Neural progenitor cell (in vitro differentiated cells): ENCODE data around the gene KIRREL3. TPM values are rescaled to one million over a fixed set of nuclear protein-coding genes. Genes with fewer than 3 reads are reported as not detected.

ENCODE experiments used
- DNase-seq: peaks from one replicate; pipeline ENCODE4 v3.0.0-alpha.2; 2016; ENCODE audit warnings: low spot score
- H2AFZ ChIP-seq: fragments of 200-600 bp; sonication (generic); replicated peaks from 2 replicates; pipeline ENCODE4 v1.6.1; 2016; ENCODE audit warnings: antibody characterized with exemption
- H3F3A ChIP-seq: fragments of 200-600 bp; sonication (generic); 2 replicates; pipeline ENCODE4 v1.6.1; 2016; ENCODE audit warnings: antibody characterized with exemption, low read depth
- H3K27ac ChIP-seq: fragments of 200-600 bp; sonication (generic); 2 replicates; pipeline ENCODE4 v1.5.1; 2016; ENCODE audit warnings: mild to moderate bottlenecking
- H3K27me3 ChIP-seq: fragments of 200-600 bp; sonication (generic); 2 replicates; pipeline ENCODE4 v1.6.1; 2016; ENCODE audit warnings: mild to moderate bottlenecking, moderate library complexity
- H3K36me3 ChIP-seq: fragments of 200-600 bp; sonication (generic); 2 replicates; pipeline ENCODE4 v1.5.1; 2016
- H3K4me1 ChIP-seq: fragments of 200-600 bp; sonication (generic); 2 replicates; pipeline ENCODE4 v1.6.1; 2016; ENCODE audit warnings: mixed run types
- H3K4me2 ChIP-seq: fragments of 200-600 bp; sonication (generic); 2 replicates; pipeline ENCODE4 v1.6.1; 2016
- H3K4me3 ChIP-seq: fragments of 200-600 bp; sonication (generic); 2 replicates; pipeline ENCODE4 v1.5.1; 2016
- H3K79me2 ChIP-seq: fragments of 200-600 bp; sonication (generic); 2 replicates; pipeline ENCODE4 v1.6.1; 2016; ENCODE audit warnings: low read depth
- H3K9ac ChIP-seq: fragments of 200-600 bp; sonication (generic); 2 replicates; pipeline ENCODE4 v1.6.1; 2016
- H3K9me3 ChIP-seq: fragments of 200-600 bp; sonication (generic); 2 replicates; pipeline ENCODE4 v1.5.1; 2016; ENCODE audit warnings: low read depth
- H4K20me1 ChIP-seq: fragments of 200-600 bp; sonication (generic); 2 replicates; pipeline ENCODE4 v1.6.1; 2016; ENCODE audit warnings: low read depth
- H3K27ac Mint-ChIP-seq: 3 replicates; pipeline ENCODE4 v1.8.0; 2021; ENCODE audit warnings: mixed read lengths
- H3K27me3 Mint-ChIP-seq: 2 replicates; pipeline ENCODE4 v1.8.0; 2022; ENCODE audit warnings: low read depth, mild to moderate bottlenecking, inconsistent platforms, moderate library complexity, mixed read lengths; ENCODE audit not compliant: insufficient read depth
- H3K36me3 Mint-ChIP-seq: 3 replicates; pipeline ENCODE4 v1.8.0; 2021; ENCODE audit warnings: mixed read lengths
- H3K4me1 Mint-ChIP-seq: 3 replicates; pipeline ENCODE4 v1.8.0; 2021; ENCODE audit warnings: mixed read lengths
- H3K4me3 Mint-ChIP-seq: 3 replicates; pipeline ENCODE4 v1.8.0; 2021; ENCODE audit warnings: mild to moderate bottlenecking, moderate library complexity, mixed read lengths
- H3K9me3 Mint-ChIP-seq: 3 replicates; pipeline ENCODE4 v1.8.0; 2020; ENCODE audit warnings: mixed read lengths
- EZH2 ChIP-seq: fragments of 200-600 bp; sonication (generic); IDR thresholded peaks from 2 replicates; pipeline ENCODE4 v1.6.1; 2017; ENCODE audit warnings: antibody characterized with exemption, mild to moderate bottlenecking, moderate library complexity
- EZH2phosphoT487 ChIP-seq: fragments of 200-600 bp; sonication (generic); IDR thresholded peaks from 2 replicates; pipeline ENCODE4 v1.6.1; 2017; ENCODE audit warnings: antibody characterized with exemption
- total RNA-seq: library from RNA; depleted of rRNA; stranded (reverse); fragments of >200 nt; gene quantifications from 2 replicates; pipeline ENCODE4 v1.2.3, GENCODE V29; 2015; ENCODE audit warnings: low replicate concordance
- TF ChIP-seq, protein P1 (sequence below): fragments of 200-600 bp; sonication (generic); IDR thresholded peaks from 2 replicates; pipeline ENCODE4 v1.5.1; 2017; ENCODE audit warnings: antibody characterized with exemption, mild to moderate bottlenecking

The KIRREL3 gene
- total RNA-seq, 1 donor from 2014 or later = 1.1 TPM

DNA sequence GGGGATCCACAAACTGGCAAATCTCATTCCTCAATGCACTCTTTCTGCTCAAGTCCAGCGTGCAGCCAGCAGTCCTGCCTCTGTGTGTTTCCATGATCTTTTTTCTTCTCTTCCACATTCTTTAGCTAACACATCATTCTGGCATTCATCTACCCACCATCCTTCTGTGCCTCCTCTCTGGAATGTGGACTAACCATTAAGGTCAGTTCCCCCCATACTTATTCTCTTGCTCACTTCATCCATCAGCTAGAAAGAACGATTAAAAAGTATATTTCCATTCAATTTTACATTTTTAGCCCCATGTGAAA, 7.8 kb downstream of the KIRREL3 start:
- Histone ChIP-seq H3K27me3 (peaks cover 25% of the 10 kb centered on the region), H3K79me2 (no peaks in the 10 kb centered on the region), H3K9me3 (no peaks in the 10 kb centered on the region), H3K27ac (no peak overlapping the region), H3F3A (no peaks in the 10 kb centered on the region), H4K20me1 (no peaks in the 10 kb centered on the region), H3K4me2 (no peak overlapping the region), H3K4me1 (peaks cover 6% of the 10 kb centered on the region), H2AFZ (no peak overlapping the region), H3K36me3 (no peaks in the 10 kb centered on the region), H3K4me3 (no peak overlapping the region), H3K9ac (no peak overlapping the region)
- Mint-ChIP-seq H3K27ac (no peak overlapping the region), H3K4me1 (peaks cover 47% of the 10 kb centered on the region), H3K27me3 (peaks cover 6% of the 10 kb centered on the region), H3K36me3 (no peaks in the 10 kb centered on the region), H3K9me3 (no peaks in the 10 kb centered on the region), H3K4me3 (no peak overlapping the region)
- TF ChIP-seq, protein P1, sequence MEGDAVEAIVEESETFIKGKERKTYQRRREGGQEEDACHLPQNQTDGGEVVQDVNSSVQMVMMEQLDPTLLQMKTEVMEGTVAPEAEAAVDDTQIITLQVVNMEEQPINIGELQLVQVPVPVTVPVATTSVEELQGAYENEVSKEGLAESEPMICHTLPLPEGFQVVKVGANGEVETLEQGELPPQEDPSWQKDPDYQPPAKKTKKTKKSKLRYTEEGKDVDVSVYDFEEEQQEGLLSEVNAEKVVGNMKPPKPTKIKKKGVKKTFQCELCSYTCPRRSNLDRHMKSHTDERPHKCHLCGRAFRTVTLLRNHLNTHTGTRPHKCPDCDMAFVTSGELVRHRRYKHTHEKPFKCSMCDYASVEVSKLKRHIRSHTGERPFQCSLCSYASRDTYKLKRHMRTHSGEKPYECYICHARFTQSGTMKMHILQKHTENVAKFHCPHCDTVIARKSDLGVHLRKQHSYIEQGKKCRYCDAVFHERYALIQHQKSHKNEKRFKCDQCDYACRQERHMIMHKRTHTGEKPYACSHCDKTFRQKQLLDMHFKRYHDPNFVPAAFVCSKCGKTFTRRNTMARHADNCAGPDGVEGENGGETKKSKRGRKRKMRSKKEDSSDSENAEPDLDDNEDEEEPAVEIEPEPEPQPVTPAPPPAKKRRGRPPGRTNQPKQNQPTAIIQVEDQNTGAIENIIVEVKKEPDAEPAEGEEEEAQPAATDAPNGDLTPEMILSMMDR = no peak
- TF ChIP-seq EZH2phosphoT487 (no peak), EZH2 (no peak)
- no peak for DNase-seq

DNA sequence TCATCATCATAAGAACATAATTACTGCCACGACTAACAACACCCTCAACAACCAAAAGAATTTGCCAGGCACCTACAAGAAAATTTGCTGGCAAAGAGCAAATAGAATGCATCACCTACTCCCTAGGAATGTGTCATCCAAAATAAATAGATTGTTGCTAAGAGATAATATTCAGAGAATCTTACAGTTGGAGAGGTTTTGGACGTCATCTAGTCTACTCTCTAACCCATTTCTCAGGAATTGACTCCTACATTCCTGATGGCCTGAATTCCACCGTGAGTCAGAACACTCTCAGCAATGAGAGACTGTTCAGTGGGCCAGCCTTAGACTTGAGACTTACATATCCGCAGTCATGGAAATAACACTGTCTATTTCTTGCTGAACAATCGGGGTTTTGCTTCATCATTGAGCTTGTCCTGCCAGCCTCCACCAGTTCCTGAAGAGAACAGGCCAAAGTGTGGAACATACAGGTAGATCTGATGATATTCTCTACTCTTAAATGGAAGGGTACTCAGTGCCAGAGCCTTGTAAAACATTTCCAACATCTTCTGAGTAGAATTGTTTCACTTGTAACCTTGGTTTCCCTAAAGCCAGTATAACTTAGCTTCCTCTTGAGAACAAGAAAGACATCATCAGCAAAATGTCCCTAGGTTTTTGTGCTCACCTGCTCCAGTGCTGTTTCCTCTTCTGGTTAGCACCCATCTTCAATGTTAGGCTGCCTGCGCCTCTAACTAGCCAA, 8.3 kb downstream of the KIRREL3 start:
- Mint-ChIP-seq H3K27ac (no peak overlapping the region), H3K9me3 (no peaks in the 10 kb centered on the region), H3K4me1 (peaks cover 42% of the 10 kb centered on the region), H3K36me3 (no peaks in the 10 kb centered on the region), H3K27me3 (peaks cover 6% of the 10 kb centered on the region), H3K4me3 (no peak overlapping the region)
- Histone ChIP-seq H3K27me3 (peaks cover 20% of the 10 kb centered on the region), H3F3A (no peaks in the 10 kb centered on the region), H3K36me3 (no peaks in the 10 kb centered on the region), H2AFZ (no peak overlapping the region), H3K4me2 (no peak overlapping the region), H4K20me1 (no peaks in the 10 kb centered on the region), H3K4me1 (peaks cover 6% of the 10 kb centered on the region), H3K4me3 (no peak overlapping the region), H3K79me2 (no peaks in the 10 kb centered on the region), H3K9me3 (no peaks in the 10 kb centered on the region), H3K9ac (no peak overlapping the region), H3K27ac (no peak overlapping the region)
- DNase-seq = no peak
- no peak for TF ChIP-seq EZH2phosphoT487
- TF ChIP-seq, protein P1 = no peak
- no peak for TF ChIP-seq EZH2

DNA sequence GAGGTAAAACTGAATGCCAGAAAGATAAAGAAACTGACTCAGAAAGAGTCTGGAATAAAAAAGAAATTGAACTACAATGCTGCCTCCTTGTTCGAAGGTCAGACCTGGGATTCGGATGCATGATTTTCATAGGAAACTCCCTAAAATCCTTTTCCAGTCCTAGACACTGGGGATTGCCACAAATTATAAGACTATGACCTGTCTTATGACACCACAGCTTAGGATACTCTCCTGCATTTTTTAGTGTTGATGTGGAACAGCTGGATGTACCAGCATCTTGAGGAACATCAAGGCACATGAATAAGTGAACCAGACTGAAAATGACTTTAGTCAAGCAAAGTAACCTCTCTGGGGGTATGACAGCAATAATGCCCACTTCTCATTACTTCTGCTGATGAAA, 9.0 kb downstream of the KIRREL3 start:
- H3K36me3 Mint-ChIP-seq = no peaks in the 10 kb centered on the region
- H3K9me3 Mint-ChIP-seq = no peaks in the 10 kb centered on the region
- peaks cover 6% of the 10 kb centered on the region for H3K4me1 ChIP-seq
- no peaks in the 10 kb centered on the region for H3K9me3 ChIP-seq
- no peaks in the 10 kb centered on the region for H3F3A ChIP-seq
- peaks cover 36% of the 10 kb centered on the region for H3K4me1 Mint-ChIP-seq
- H3K4me3 ChIP-seq = no peak overlapping the region
- H3K4me3 Mint-ChIP-seq = no peak overlapping the region
- H3K36me3 ChIP-seq = no peaks in the 10 kb centered on the region
- H3K27ac Mint-ChIP-seq = no peak overlapping the region
- H3K4me2 ChIP-seq = no peak overlapping the region
- TF ChIP-seq, protein P1 = no peak
- TF ChIP-seq EZH2 = no peak
- no peak for TF ChIP-seq EZH2phosphoT487
- no peak for DNase-seq
- H3K27ac ChIP-seq = no peak overlapping the region
- no peaks in the 10 kb centered on the region for H4K20me1 ChIP-seq
- no peak overlapping the region for H3K9ac ChIP-seq
- no peak overlapping the region for H2AFZ ChIP-seq
- H3K27me3 ChIP-seq = peaks cover 14% of the 10 kb centered on the region
- no peaks in the 10 kb centered on the region for H3K79me2 ChIP-seq
- H3K27me3 Mint-ChIP-seq = peaks cover 4% of the 10 kb centered on the region
